HG03045 (cell line): ENCODE data around the gene UNKL.
A peak's percentile ranks its signal among the peaks of the same experiment; 100 is the strongest.

ENCODE experiments used
- ATAC-seq: cut with Tn5 transposase; IDR thresholded peaks from one replicate; pipeline ENCODE4 v1.9.1; 2021; ENCODE audit warnings: mild to moderate bottlenecking, moderate library complexity; ENCODE audit not compliant: unreplicated experiment

The UNKL gene

DNA sequence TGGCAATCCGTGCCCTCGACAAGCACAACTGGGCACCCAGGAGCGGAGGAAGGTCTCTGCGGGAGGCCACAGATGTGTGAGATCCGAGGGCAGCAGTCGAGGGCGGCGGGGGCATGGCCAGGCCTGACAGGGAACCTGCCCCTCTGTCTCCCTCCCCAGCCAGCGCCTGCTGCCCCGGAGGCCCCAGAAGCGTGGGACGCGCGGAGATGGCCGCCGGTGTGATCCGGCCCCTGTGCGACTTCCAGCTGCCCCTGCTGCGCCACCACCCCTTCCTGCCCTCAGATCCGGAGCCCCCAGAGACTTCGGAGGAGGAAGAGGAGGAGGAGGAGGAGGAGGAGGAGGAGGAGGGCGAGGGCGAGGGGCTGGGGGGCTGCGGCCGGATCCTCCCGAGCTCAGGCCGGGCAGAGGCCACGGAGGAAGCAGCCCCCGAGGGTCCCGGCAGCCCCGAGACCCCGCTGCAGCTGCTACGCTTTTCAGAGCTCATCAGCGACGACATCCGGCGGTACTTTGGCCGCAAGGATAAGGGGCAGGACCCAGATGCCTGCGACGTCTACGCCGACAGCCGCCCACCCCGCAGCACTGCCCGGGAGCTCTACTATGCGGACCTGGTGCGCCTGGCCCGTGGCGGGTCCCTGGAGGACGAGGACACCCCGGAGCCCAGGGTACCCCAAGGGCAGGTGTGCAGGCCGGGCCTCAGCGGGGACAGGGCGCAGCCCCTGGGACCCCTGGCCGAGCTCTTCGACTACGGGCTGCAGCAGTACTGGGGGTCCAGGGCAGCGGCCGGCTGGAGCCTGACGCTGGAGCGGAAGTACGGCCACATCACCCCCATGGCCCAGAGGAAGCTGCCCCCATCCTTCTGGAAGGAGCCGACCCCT is 18.1 kb upstream of the UNKL start:
- no peak for ATAC-seq

- no peak for ATAC-seq
Measured at GRCh38 chr16:1431497-1432270, 17.2 kb upstream of the UNKL start.

DNA sequence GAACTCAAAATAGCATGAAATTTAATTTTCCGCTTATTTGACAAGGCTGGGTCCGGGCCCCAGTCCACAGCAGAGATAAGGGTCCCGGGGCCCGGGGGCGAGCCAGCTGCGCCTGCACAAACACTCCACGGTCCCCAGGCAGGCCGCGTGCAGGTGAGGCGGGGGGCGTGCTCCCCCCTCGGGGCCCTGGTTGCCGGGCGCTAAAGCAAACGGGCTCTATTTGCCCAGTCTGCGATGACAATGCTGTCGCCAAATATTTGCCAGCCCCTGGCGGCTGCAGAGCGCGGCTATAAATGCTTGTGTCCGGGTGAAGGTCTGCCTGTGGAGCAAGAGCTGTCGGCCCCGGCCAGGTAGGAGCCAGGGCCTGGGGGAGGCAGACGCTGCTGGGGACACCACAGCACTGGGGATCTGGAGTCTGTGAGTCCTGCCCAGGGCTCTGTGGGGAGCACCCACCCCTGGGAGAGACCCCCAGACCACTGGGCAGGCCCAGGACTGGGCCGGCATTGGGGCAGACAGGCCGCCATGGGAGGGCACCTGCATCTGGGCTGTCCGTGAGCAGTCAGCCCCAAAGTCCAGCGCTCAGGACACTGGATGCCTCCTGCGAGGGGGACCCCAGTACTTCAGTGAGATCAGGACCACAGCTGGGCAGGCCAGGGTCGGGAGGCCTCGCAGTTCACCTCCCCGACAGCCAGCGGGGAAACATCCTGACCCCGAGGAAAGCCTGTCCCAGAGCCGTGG is 16.4 kb upstream of the UNKL start, which contains the start of gene PERCC1:
TSS of gene PERCC1 (plus strand) at position 320 of the 738 bp plus-strand sequence. CDS start 1,516 bp downstream, outside the sequence.
- no peak for ATAC-seq

DNA sequence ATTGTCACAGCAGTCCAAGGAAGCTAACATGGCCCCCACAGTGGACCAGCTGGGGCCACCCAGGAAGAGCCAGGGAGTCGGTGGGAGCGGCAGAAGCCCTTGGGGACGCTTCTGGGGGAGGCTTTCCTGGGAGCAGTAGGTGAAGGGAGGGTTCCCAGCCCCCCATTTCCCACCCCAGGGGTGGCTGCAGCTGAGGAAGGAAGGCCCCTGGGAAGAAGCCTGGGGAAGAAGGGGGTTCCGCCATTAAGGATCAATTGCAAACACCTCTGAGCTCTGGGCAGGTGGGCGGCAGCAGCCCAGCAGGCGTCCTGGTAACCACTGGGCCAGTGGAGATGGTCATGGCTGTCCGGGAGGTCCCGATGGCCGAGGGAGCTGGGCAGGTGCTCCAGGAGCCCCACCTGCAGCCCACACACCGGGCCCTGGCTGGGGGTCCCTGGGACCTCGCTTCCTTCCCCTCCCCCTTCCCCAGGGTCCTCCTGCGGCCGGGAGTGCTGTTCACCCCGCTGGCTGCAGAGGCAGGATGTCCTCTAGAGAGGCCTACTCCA is 15.8 kb upstream of the UNKL start:
- no peak for ATAC-seq

- no peak for ATAC-seq
Measured at GRCh38 chr16:1429631-1430030, 15.1 kb upstream of the UNKL start.

DNA sequence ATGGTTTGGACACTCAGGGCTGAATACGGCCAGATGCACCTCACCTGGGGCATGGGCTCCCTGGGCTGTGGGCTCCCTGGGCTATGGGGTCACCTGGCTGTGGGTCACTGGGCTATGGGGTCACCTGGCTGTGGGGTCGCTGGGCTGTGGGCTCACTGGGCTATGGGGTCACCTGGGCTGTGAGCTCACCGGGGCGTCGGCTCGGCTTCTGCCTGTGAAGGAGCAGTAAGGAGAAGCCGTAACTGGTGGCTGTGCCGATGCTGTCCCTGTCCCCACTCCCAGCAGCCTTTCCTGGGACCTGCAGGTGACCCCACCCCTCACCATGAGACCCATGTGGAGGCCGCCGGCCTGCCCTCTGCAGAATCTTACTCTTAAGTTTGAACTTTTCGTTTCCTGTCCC is 14.5 kb upstream of the UNKL start:
- no peak for ATAC-seq

- ATAC-seq: no peak
Measured at GRCh38 chr16:1428511-1428910, 14.0 kb upstream of the UNKL start.

GRCh38 chr16:1427473-1428461 is 13.3 kb upstream of the UNKL start:
- ATAC-seq: no peak

DNA sequence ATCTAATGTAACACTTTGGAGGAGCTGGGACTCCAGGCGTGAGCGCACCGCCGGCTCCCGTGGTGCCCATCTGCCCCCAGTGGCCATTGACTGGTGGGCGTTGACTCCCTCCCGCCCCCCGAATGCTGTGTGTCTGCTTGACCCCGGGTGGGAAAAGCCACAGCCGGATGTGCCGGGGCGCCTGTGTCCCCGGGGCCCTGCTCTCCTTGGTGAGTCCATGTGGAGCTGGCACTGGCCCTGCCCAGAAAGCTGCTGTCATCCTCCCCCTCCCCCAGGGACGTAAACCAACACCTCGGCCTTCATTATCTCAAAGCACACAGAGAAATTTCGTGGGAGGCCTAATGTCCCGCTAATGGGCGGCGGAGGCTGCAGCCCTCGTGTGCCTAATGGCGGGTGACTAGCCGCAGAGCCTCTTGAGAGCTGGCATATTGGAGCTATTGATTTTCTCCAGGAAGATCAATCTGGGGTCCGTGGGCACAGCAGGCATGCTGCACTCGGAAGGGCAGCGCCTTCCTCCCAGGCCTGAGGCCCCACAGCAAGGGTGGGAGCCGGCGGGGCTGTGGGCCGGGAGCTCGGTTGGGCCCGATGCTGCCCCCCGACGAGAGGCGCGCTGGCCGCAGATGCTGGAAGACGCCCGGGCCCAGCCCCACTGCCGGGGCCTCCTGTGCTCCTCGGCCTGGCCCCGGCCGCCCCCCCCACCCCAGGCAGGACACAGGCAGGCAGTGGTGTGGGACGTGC is 12.4 kb upstream of the UNKL start:
- no peak for ATAC-seq

DNA sequence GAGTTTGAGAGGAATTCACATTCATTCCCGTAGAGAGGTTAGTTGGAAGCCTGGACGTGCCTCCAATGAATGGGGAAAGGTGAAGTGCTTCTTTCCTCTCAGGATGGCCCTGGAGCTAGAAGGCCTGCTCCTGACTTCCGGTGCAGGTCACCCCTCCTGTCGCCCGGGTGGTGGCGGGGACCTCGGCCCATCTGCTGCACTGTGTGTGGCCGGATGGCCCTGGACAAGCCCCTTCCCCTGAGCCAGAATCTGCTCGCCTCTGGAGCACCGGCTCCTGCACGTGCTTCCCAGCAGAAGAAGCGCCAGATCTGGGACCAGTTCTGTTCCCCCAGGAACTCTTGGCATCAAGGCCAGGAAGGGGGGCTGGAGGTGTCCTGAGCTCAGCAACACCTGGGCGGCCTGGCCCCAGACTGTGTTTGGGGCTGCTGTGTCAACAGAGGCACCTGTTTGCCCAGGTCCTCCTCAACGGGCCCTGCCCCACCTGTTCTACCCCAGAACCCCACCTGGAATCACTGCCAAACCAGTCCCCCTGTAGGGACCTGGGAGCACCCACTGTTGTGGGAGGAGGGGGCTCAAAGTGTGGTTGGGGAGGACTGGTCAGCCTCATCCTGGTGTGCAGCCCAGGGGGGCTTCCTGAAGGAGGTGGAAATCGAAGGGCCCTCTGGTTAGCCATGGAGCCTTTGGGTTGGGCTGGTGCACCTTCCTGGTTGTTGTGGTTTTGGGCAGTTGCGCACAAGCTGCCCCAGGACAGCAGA is 11.3 kb upstream of the UNKL start:
- no peak for ATAC-seq

GRCh38 chr16:1424028-1424427 is 9.5 kb upstream of the UNKL start:
- no peak for ATAC-seq

GRCh38 chr16:1422076-1422475 is 7.6 kb upstream of the UNKL start:
- no peak for ATAC-seq

GRCh38 chr16:1420111-1420539 is 5.6 kb upstream of the UNKL start:
- peak; percentile 1 for ATAC-seq

GRCh38 chr16:1416521-1416941 is 2.0 kb upstream of the UNKL start:
- ATAC-seq: no peak

DNA sequence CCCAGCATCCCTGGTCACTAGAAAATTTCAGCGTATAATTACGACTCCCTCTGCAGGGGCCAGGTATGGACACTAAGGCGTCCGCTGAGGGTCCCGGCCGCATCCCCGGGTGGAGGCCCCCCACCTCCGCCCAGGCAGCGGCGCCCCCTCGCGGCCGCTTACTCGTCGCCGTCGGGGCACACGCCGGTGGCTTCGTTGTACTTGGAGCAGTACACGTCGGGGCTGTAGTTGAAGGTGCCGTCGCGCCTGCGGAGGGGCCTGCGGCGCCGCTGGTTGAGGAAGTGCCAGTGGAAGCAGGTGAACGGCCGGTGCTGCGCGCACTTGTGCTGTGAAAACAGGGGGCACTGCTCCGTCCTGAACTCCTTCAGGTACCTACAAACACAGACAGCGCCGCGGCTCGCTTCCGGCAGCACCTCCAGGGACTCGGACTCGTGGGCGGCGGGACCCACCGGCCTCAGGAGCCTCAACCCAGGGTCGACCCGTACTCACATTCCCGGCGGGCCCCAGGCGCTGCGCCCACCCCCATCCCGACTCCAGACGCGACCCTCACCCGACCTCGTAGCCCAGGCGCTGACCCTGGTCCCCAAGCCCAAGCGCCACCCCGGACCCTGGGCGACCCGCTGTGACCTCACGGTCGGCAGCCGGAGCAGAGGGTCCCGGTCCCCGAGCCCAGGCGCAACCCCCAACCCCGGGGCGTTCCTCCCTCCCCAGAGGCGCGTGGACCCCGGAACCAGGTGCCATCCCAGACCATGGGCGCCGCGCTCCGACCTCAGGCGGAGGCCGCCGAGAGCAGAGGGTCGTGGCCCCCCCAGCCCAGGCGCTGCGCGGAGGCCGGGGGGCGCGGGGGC is 596 bp downstream of the UNKL start:
- ATAC-seq: peak; percentile 35

DNA sequence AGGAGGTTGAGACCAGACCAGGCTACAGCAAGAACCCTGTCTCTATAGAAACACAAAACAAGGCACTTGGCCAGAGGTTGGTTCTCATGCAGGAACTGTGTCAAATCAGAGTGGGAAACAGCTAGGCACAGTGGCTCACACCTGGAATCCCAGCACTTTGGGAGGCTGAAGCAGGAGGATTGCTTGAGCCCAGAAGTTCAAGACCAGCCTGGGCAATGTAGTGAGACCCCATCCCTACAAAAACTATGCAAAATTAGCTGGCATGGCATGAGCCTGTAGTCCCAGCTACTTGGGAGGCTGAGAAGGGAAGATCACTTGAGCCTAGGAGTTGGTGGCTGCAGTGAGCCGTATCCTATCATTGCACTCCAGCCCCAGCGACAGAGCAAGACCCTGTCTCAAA is 1.7 kb downstream of the UNKL start:
- no peak for ATAC-seq

DNA sequence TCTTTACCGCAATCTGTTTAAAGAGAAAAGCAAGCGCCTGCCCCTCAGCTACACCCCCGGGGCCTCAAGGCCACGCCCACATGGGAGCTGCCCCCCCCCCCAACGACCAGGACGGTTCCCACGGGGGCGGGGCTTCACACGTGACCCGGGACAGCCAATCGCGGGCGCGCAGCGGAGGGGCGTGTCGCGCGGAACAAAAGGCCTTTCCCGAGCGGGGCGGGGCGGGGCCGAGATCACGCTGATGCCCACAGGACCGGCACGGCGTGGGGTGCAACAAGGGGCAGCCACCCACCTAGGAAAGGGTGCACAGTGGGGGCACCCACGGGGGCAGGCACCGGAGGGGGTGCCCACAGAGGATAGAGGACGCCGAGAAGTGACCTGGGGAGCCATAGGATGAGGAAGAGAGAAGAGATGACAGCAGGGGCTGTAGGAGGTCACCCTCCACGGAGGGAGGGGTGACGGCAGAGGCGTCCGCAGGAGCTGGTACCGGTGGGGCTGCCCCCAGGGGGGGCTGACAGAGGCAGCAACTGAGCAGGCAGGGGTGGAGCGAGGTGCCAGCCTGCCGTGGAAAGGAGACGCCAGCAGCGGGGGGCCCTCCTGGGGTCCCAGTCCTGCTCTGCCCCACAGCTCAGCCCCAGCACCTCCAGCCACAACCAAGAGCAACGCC is 6.2 kb downstream of the UNKL start:
- peak; percentile 79 for ATAC-seq
